ENCODE measurements around the gene LCE5A. TPM values are rescaled to one million over a fixed set of nuclear protein-coding genes. Genes with fewer than 3 reads are reported as not detected.

LCE5A gene
- total RNA-seq, 1 experiment from 2014 or later = not detected

DNA sequence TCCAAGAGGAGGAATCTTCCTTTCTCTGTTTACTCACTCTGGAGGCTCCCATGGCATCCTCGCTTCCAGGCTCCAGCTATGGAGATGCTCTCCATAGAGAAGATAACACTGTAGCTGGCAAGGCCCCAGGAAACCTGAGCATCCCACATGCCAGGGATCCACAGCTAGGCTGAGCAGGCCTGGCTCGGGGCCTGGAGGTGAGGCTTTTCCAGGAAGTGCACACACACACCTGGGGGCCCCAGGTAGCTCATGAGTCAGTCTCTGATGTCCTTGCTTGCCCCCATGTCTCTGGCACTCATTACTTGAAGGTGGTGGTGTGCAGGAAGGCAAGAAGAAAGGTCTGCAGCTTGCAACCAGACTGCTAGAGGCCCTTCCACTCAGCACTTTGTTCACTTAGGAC lies 5.5 kb upstream of the LCE5A start:
- Histone ChIP-seq H3K4me2 (ENCODE audit: low read length) (no peak overlapping the region), H2AFZ (ENCODE audit: low read depth, low read length, poor library complexity, severe bottlenecking) (no peak overlapping the region), H3K36me3 (ENCODE audit: control insufficient read depth in 1 of 2, insufficient read depth in 2 of 2, low read length in 2 of 2) (no peaks in the 10 kb centered on the region), H3K4me3 (replicated peaks in 1 of 2; ENCODE audit: low read depth in 1 of 2, low read length in 2 of 2) (no peak overlapping the region), H3K9me2 (ENCODE audit: insufficient read depth) (no peaks in the 10 kb centered on the region), H4K20me1 (ENCODE audit: insufficient read depth) (no peaks in the 10 kb centered on the region), H3K79me2 (ENCODE audit: insufficient read depth, low read length) (no peaks in the 10 kb centered on the region), H3K27ac (ENCODE audit: low read depth, low read length) (no peak overlapping the region), H3K4me1 (ENCODE audit: control insufficient read depth in 1 of 2, insufficient read depth in 2 of 2, low read length in 2 of 2) (peaks cover 0 to 6% of the 10 kb centered on the region in 2 experiments; a peak in 1 of 4 replicates), H3K9ac (ENCODE audit: low read length) (no peak overlapping the region), H3K27me3 (ENCODE audit: insufficient read depth, low read length) (no peaks in the 10 kb centered on the region), H3K9me3 (ENCODE audit: control insufficient read depth in 1 of 2, insufficient read depth in 1 of 2, low read depth in 1 of 2, low read length in 2 of 2) (no peaks in the 10 kb centered on the region)
- no peak for DNase-seq (ENCODE audit: low read depth, low spot score)
- RAD21 ChIA-PET (ENCODE audit: low non-redundant PET in 1 of 2, low total read pairs in 2 of 2, uncharacterized antibody in 2 of 2, unreplicated experiment in 2 of 2) = no interaction called here
- intact Hi-C loops (cut with micrococcal nuclease) = no loop called here
- CTCF ChIA-PET = interaction anchor here (0.8 kb wide), 1 partner anchor 8 kb away, joined by 3 read pairs; no protein-coding TSS in a partner anchor
- BruUV-seq (replicated peaks) = no TSS peak
- no peak for ATAC-seq
- TF ChIP-seq FOSL1 (IDR thresholded peaks at IDR 0.05; ENCODE audit: low read depth) = no peak
- TF ChIP-seq RAD21 (IDR thresholded peaks at IDR 0.05; ENCODE audit: low read depth) = no peak
- no peak for TF ChIP-seq EZH2 (IDR thresholded peaks at IDR 0.05)
- no peak for TF ChIP-seq ELF1 (IDR thresholded peaks at IDR 0.05; ENCODE audit: borderline replicate concordance, low read depth)
- no peak for TF ChIP-seq YY1 (IDR thresholded peaks at IDR 0.05; ENCODE audit: extremely low read depth, insufficient replicate concordance, low read depth, low read length)
- no peak for TF ChIP-seq POLR2AphosphoS5 (IDR thresholded peaks at IDR 0.05; ENCODE audit: low read depth, low read length)
- no peak for TF ChIP-seq SIN3A (IDR thresholded peaks at IDR 0.05; ENCODE audit: low read depth)
- TF ChIP-seq CEBPB (IDR thresholded peaks at IDR 0.05; ENCODE audit: low read depth) = no peak
- no peak for TF ChIP-seq EZH2phosphoT487 (IDR thresholded peaks at IDR 0.05; ENCODE audit: borderline replicate concordance)
- TF ChIP-seq, protein P1, sequence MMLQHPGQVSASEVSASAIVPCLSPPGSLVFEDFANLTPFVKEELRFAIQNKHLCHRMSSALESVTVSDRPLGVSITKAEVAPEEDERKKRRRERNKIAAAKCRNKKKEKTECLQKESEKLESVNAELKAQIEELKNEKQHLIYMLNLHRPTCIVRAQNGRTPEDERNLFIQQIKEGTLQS (IDR thresholded peaks at IDR 0.05) = no peak
- TF ChIP-seq, protein P2, sequence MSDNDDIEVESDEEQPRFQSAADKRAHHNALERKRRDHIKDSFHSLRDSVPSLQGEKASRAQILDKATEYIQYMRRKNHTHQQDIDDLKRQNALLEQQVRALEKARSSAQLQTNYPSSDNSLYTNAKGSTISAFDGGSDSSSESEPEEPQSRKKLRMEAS (IDR thresholded peaks at IDR 0.05) = no peak
- TF ChIP-seq, protein P3, sequence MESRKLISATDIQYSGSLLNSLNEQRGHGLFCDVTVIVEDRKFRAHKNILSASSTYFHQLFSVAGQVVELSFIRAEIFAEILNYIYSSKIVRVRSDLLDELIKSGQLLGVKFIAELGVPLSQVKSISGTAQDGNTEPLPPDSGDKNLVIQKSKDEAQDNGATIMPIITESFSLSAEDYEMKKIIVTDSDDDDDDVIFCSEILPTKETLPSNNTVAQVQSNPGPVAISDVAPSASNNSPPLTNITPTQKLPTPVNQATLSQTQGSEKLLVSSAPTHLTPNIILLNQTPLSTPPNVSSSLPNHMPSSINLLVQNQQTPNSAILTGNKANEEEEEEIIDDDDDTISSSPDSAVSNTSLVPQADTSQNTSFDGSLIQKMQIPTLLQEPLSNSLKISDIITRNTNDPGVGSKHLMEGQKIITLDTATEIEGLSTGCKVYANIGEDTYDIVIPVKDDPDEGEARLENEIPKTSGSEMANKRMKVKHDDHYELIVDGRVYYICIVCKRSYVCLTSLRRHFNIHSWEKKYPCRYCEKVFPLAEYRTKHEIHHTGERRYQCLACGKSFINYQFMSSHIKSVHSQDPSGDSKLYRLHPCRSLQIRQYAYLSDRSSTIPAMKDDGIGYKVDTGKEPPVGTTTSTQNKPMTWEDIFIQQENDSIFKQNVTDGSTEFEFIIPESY (IDR thresholded peaks at IDR 0.05; ENCODE audit: extremely low read depth, insufficient replicate concordance, low read length) = no peak
- no peak for TF ChIP-seq EGR1 (IDR thresholded peaks at IDR 0.05; ENCODE audit: low read depth)
- POLR2A ChIA-PET = no interaction called here
